Measurements from ENCODE around the gene ASPSCR1.

DNA sequence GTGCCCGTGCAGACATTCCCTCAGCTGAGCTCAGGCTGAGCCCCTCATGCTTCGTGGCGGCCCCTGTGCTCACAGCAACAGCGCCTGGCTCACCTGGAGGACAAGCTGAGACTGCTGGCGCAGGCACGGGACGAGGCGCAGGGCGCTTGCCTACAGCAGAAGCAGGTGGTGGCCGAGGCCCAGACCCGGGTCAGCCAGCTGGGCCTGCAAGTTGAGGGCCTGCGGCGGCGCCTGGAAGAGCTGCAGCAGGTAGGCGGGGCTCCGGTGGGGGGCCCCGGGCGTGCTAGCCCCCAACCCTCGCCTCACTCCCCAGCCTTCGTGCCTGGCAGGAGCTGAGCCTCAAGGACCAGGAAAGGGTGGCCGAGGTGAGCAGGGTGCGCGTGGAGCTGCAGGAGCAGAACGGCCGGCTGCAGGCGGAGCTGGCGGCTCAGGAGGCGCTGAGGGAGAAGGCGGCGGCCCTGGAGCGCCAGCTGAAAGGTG, 52.6 kb downstream of the ASPSCR1 start:
- no peak for TF ChIP-seq POLR2A (IDR thresholded peaks at IDR 0.05)
- no peak for TF ChIP-seq CTCF (IDR thresholded peaks at IDR 0.05)
- no peak for TF ChIP-seq EP300 (IDR thresholded peaks at IDR 0.05)
- no peak for TF ChIP-seq POLR2AphosphoS5 (IDR thresholded peaks at IDR 0.05)

Measured in stomach (tissue), 4 donors.